NCI-H2171 treated with DMSO at 0.1 percent for 48 hours (cell line): Measurements from ENCODE around the gene BPIFB3.

Source experiments
- DNase-seq: peaks from one replicate; lab custom pipeline; 2025; lab: John Stamatoyannopoulos, UW

The BPIFB3 gene

DNA sequence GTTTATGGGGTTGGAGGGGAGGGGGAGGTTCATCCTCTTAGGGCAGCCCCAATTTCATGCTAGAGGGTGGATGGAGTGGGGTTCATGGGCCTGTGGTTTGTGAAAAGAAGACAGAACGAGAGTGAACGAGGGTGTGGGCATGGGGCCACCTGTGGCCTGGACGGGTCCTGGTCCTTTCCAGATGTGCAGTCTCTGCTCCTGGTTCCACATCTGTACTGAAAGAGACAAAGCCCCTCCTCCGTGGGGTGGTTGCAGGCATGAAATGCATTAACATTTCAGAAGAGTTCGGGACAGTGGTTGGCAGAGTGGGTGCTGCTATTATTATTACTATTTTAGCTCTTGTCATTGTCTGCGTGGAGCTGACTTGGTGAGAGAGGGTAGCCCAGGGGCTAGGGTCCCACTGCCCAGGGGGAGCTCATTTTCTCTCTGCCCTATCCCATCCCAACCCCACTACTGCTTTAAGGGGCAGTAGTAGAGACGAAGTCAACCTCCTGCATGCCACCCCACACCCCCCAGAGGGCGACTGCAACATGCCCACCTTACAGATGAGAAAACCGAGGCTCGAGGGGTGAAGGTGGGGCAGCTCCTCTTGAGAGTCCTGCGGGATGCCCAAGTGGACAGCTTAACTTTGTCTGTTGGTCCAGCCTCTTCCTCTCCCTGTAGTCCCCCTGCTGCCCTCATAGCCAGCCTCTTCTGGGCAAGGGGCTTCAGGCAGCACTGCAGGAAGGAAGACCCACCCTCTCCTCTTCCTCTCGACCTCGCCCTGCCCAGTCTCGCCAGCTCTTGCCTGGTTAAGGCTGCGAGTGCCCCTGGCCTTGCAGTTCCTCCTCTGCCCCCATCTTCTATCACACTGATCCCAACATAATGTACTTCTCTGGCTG is 37.8 kb upstream of the BPIFB3 start:
- no peak for DNase-seq

DNA sequence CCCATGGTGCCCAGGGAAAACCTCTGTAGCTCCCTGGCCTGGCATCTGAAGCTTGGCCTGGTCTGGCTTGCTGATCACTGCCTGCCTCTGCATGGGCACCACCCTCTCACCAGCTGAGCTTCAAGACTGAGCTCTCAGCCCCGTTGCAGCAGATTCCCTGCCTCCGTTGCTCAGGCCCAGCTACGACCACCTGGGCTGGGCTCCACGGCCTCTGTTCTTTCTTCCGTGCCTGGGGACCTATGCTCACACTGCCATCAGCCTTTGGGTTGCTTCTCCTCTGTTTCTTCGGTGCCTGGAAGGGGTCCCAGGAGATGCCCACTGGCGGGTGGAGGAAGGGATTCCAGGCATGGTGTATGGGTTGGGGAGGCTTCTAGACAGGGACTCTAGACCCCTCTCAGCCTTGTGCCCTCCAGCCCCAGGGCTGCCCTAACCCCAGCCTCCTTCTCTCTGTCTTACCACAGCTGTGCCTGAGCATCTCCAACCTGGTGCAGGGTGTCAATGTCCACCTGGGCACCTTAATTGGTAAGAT is 37.1 kb upstream of the BPIFB3 start:
- no peak for DNase-seq

DNA sequence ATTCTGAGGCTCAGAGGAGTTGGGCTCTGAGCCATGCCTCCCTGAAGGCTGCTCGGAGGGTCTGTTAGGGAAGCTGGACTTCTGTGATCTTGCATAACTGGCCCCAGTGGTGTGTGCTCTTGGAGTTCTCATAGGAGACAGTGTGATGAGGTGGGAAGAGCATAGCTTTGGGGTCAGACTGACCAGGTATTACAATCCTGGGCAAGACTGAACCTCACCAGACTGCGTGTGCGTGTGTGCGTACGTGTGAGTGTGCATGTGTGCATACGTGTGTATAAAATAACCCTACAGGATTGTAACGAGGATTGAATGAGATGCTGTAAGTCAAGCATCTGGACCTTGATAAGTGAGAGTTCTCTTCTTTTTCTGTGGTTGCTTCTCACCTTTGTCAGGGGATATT is 36.2 kb upstream of the BPIFB3 start:
- no peak for DNase-seq

DNA sequence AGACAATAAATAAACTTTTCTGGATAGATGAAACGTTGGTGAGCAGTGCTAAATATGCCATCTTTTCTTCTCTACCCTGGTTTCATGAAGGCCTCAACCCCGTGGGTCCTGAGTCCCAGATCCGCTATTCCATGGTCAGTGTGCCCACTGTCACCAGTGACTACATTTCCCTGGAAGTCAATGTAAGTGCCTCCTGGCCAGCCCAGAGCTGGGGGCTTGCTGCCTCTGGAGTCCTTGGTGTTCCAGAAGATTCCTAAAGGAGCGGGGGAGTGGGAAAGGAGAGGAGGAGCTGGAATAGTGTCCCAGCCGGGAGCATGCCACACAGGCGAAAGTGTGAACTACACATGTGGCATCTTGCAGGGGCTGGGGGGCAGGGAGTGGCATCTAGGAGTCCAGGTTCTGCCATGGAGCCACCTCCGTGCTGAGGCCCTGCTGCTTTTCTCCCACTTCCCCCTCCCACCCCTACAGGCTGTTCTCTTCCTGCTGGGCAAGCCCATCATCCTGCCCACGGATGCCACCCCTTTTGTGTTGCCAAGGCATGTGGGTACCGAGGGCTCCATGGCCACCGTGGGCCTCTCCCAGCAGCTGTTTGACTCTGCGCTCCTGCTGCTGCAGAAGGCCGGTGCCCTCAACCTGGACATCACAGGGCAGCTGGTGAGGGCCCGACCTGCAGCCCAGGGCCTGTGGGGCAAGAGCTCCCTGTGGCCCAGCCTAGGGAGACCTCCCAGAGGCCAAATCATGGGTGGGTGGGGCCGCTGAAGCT is 35.4 kb upstream of the BPIFB3 start:
- no peak for DNase-seq

DNA sequence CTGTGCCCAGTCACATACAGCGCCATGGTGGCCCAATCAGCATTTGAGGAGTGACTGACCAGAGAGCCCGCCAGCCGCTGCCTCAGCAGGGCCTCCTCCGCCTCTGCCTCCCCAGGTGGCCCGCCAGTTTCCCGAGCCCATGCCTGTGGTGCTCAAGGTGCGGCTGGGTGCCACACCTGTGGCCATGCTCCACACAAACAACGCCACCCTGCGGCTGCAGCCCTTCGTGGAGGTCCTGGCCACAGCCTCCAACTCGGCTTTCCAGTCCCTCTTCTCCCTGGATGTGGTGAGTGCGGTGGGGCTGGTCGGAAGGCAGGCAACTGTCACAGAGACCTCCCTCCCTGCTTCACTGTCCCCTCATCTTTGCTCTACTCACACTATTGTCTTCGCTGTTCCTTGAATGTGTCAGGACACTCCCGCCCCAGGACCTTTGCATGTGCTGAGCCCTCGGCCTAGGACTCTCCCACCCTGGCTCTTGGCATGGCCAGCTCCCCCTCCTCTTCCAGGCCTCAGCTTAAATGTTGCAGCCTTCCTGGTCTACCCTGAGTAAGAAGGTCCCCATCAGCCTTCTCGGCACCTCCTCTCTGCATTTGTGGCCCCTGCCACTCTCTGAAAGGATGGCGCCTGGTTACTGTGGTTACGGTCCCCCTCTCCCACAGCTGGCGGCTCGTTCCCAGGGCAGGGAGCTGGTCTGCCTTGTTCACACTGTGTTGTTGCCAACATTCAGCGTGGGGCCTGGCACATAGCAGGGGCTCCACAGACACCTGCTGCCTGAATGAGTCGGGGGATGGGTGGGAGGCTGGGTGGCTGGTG is 34.0 kb upstream of the BPIFB3 start:
- no peak for DNase-seq

DNA sequence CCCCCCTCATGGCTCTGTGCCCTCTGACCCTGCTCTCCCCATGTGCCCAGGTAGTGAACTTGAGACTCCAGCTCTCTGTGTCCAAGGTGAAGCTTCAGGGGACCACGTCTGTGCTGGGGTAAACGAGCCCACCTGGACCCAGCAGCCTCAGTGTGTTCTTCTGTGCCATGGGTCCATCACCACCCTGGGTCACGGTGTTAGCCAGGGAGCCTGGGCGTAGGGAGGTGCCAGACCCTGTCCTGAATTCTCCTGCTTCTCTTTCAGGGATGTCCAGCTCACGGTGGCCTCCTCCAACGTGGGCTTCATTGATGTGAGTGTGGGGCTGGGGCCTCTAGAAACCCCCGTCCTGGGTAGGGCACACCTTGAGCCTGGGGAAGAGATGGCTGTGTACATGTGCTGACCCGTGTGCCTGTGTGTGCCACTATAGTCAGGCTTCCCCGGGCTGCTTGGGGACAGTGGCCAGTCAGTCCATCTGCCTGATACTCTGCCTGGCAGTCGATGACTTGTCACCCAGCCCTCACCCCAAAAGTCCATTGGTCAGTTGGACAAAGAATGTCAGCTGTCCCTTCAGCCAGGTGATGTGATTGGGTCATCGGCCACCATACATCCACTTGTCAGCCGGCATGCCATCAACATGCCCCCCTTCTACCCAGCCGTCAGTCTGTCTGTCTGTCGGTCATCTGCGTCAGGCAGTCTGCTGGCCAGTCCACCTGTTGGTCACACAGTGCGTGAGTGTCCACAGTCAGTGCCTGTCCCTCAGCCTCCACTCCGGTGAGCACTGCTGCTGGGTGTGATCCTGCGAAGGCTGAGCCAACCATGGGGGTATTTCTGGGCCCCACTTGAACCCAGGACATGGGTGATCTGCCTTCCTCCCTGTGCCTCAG is 33.2 kb upstream of the BPIFB3 start:
- DNase-seq = no peak

DNA sequence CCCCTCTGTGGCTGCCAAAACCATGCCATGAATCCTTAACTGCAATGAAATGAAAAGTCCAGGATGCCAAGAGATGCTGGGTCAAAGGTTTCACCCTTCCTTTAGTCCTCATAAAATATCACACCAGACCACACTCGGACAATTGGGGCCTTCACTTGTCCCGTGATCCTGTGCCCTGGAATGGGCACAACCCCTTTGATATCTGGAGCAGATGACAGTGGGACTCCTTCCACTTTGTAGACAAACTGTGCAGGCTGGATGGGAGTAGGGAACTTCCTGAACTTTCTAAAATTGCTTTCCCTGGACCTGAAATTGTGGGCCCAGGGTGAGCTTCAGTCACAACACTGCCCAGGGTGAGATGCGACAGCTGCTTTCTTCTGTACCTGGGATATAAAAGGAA is 31.8 kb upstream of the BPIFB3 start:
- DNase-seq = no peak

DNA sequence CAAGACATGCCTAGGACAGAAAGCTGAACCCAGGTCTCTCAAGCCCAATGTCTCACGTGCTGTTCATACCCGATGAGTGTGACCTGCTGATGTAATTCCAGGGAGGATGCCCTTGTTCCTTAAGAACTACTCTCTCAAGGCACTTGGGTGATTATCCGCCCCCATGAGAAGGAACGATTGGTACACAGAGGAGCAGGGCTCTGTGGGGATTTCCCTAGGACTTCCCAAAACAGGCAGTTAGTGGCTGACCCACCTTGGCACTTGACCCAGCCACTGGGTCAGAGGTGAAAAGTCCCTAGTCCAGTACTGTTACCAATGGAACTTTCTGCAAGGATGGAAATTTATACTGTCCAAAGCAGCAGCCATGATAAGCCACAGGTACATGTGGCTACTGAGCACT is 31.4 kb upstream of the BPIFB3 start:
- no peak for DNase-seq

DNA sequence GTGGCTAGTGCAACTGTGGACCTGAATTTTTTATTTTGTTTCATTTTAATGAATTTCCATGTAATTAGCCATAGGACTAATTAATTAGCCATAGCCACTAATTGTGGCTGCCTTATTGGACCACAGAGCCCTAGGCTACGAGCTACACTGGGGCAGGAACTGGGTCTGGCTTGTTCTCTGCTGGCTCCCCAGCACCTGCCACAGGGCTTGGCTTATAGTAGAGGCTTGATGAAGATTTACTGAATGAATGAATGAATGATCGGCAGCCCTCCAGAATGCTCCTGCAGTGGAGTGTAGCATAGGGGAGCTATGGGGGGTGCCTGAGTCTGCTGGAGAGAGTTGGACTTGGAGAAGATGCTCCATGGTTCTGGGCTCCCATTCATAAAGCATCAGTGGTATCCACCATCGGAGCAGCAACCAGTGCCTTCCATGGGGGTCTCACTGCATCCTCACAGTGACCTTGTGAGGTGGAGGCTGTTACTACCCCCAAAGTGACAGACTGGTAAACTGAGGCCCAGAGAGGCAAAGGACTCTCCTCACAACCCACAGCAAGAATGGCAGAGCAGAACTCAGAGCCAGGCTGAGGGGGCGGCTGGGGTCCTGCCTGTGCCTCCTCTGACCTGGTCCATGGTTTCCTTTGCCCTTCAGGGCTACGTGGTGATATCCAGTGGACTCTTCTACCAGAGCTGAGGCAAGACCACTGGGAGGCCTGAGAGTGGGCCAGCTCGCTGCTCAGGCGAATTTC is 30.8 kb upstream of the BPIFB3 start:
- no peak for DNase-seq

DNA sequence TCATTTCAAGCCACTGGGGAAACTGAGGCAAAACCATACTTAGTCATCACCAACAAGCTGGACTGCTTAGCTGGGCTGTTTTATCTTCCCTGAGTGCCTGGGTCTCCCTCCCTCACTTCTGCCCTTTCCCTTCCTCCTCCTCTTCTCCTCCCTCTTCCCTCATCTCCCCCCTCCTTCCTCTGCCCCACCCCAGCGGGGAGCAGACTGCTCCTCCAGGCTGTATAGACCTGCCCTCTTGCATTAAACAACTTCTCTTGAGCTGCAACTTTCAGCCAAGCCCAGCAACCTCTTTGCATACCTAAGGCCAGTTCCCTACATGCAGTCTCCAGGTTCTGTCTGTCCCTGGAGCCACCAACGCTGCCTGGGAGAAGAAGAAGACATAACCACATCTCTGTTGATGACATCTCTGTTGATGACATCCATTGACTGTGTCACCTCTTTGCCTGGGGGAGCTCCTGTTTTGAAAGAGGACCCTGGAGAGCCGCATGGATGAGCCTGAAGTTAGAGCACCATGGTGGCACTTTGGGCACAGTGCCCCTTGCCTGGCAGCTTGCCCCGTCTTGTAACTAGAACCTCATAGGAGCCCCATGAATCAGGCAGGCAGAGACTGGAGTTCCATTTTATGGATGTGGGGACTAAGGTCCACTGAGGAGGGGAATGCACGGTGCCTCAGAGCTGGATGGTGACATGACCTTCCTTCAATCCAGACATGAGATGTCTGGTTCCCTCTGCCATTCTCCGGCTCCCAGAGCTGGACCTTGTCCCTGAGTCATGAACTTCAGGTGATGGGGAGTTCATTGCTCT is 30.1 kb upstream of the BPIFB3 start:
- no peak for DNase-seq

DNA sequence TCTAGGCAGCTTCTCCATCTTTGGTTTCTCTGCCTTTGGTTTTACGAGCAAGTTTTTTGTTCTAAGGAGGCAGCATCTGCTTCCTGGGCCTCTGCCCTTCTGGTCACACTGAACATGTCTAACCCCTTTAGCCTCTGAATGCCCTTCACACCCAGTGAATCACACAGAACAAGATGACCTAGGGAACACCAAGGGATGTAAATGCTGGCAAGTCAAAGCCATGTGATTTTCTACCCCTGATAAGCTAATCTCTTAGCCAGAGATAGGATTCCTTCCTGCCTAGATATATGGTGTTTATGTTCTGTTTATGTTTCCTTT is 29.5 kb upstream of the BPIFB3 start:
- DNase-seq = no peak

DNA sequence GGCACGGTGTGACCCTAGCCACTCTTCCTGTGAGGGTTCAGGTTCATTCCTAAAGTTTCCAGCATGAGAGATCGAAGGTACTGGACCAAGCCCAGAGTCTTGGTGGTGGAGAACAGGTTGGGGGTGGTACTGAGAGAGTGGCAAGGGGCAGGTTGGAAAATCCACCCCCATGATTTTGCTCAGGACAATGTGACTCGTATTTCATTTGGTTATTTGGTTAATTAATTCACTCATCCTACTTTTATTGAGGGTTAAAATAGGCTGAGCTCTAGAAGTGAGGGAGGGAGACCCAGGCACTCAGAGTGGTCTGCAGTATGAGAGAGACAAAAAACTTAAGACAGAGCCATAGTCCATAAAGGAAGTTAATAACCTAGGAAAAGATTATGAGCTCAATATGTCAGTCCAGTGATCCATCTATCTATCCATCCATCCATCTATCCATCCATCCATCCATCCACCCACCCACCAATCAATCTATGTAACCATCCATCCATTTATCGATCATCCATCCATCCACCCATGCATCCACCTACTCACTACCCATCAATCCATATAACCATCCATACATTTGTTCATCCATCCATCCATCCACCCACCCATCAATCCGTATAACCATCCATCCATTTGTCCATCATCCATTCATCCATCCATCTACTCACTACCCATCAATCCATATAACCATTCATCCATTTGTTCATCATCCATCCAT is 28.9 kb upstream of the BPIFB3 start:
- no peak for DNase-seq

DNA sequence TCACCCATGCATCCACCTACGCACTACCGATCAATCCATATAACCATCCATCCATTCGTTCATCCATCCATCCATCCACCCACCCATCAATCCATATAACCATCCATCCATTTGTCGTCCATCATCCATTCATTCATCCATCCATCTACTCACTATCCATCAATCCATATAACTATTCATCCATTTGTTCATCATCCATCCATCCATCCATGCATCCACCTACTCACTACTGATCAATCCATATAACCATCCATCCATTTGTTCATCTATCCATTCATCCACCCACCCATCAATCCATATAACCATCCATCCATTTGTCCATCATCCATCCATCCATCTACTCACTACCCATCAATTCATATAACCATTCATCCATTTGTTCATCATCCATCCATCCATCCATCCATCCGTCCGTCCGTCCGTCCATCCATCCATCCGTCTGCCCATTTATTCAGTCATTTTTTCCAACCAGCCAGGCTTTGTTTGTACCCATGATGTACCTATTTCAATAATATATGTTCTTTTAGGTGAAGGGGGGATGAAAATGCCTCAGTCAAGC is 28.3 kb upstream of the BPIFB3 start:
- DNase-seq = no peak

DNA sequence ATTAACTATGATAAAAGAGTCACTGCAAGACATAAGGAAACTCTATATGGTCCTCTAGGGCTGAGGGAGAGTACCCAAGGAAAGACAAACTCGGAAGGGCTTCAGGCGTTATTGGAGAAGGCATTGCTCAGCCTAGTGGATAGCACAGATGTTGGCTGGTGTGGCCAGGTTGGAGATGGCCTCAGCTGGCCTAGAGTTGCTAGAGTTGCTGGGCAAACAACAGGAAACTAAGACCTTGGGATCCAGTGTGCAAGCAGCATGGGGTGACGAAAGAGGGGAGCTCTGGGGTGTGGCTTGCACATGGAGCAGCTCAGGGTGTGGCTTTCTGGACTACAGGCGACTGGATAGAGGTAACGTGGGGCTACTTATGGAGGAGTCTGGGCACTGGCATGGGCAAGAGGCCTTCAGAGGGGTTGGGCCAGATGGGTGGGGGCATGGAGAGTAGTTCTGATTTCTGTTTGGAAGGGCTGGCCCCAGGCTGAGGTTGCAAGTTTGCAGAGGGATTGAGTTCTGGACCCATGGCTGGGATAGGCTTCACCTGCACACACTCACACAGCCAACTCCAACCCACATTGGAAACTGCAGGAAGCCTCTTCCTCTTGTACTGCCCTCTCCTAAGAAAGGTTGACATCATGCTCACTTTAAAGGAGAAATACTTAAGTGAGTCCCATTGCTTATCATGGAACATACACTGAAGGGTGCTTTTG is 27.5 kb upstream of the BPIFB3 start:
- DNase-seq = no peak

DNA sequence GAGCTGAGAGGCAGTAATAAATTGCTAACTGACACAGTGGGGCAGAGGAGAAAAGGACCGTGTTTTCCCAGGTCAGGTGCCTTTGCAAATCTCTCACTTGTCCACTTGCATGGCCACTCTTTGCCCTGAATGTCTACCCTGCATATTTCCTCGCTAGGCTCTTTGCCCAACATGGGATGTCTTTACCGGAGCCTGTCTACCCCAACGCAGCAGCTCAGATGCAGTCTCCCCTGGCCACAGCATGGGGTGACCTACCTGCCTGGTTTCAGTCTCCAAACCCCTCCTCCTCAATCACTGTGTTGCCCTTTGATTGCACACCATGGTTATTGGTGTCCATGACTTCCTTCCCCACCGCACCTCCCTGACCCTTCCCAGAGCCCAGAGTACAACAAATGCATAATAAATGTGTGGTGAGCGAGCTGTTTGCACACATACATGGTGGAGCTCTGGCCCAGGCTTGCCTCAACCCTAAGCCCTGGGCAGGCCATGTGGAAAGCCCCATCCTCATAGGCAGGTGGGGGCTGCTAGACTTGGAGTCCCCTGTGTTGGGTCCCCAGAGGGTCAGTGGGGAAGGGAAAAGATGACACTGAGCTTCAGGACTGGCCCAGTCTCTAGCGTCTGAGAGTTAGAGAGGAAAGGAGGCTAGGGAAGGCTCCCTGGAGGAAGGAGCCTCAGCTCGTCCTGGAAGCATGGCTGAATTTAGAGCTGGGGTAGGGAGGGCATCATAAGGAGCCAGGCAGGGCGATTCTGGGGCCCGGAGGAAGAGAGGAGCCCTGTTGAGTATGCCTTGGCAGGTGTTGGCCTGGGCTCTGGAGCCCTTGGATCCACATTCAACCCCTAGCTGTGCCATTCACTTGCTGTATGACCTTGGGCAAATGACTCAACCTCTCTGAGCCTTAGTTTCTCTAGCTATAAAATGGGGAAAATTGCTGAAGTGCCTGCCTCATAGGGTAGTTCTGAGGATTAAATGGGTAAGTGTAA is 26.6 kb upstream of the BPIFB3 start:
- DNase-seq = no peak

DNA sequence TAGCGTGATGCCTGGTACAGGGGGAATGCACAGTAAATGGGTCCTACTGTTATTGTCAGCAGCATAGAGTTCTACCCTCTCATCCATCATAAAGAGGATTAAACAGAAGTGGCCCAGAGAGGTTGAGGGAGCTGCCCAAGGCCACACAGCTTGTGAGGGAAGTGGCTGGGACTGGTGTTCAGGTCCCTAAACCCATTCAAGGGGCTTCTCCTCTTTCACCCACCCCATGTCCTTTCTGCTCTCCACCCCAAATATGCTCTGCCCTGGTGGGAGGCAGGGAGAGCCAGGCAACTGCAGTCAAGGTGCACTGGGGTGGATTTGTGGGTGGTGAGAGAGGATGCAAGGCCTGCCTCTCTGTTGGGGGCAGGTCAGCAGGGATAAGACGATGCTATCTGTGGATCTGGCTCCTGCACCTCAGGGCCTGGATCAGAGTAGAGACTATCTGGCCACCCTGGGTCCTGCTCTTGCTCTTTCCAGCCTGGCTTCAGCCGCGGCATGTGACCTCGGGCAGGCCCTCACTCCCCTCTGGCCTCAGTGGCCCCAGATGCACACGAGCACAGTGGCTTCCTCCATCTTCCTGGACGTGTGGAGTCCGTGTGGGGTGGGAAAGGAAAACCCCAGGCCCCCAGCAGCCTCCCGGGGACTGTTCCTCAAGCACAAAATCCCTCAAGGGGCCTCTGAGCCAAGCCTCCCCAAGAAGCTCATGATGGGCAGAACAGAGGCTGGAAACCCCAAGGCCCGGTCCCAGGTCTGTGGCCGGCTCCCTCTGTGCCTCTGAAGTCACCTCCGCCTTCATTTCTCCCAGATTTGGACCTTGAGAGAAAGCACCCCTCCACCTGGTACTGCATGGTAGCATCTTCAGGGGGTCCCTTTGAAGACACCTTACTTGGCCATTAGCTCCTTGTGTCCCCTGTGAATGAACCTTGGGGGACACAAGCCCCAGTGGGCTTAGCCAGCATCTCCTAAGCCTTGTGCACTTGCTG is 25.6 kb upstream of the BPIFB3 start:
- no peak for DNase-seq
